HCT116 (cell line): ENCODE data around the gene SYTL5. TPM values are rescaled to one million over a fixed set of nuclear protein-coding genes. Genes with fewer than 3 reads are reported as not detected.

Experiments
- ATAC-seq: fragments of 200-7000 bp; cut with Tn5 transposase; 2 replicates; pipeline ENCODE4 v1.9.1; 2020; ENCODE audit warnings: mild to moderate bottlenecking, moderate library complexity
- BruUV-seq: library from RNA; stranded (reverse); fragments of 400-500 nt; replicated peaks from 2 replicates; lab custom pipeline; 2021; lab: Mats Ljungman, UMichigan
- CTCF ChIA-PET: fragments of 300-600 bp; sonication (Branson Sonifier 250); formaldehyde crosslinking; loops from one replicate; lab custom pipeline; 2021; ENCODE audit warnings: antibody characterized with exemption; lab: Charles Lee
- POLR2A ChIA-PET: fragments of 300-600, 350-600 bp; sonication (Branson Sonifier 250); formaldehyde crosslinking; loops from one replicate; lab custom pipeline; 2021; ENCODE audit warnings: antibody characterized with exemption; lab: Charles Lee
- RAD21 ChIA-PET, 2 experiments: fragments of 300-600 bp; sonication (Branson Sonifier 250); formaldehyde crosslinking; loops; one replicate each; lab custom pipeline; 2023; ENCODE audit warnings: low total read pairs in 2 of 2; ENCODE audit not compliant: uncharacterized antibody in 2 of 2, unreplicated experiment in 2 of 2, low non-redundant PET in 1 of 2; lab: Charles Lee
- DNase-seq: peaks from one replicate; pipeline ENCODE4 v3.0.0-alpha.2; 2010; ENCODE audit warnings: low read depth, low spot score
- H2AFZ ChIP-seq: fragments of 200-600 bp; shearing (Covaris generic), sonication (generic); 2 replicates; pipeline ENCODE4 v1.6.1; 2017; ENCODE audit warnings: low read depth, mixed run types, mixed read lengths, antibody characterized with exemption, low read length; ENCODE audit not compliant: poor library complexity, severe bottlenecking
- H3K27ac ChIP-seq: 2 replicates; pipeline ENCODE4 v1.5.1; 2012; ENCODE audit warnings: low read depth, low read length
- H3K27me3 ChIP-seq: fragments of 200-600 bp; sonication (generic); 2 replicates; pipeline ENCODE4 v1.6.1; 2016; ENCODE audit warnings: mixed run types, low read length, mixed read lengths; ENCODE audit not compliant: insufficient read depth
- H3K36me3 ChIP-seq, 2 experiments: fragments of 200-500 bp in 1 of 2; fragments of 200-600 bp in 1 of 2; sonication (Bioruptor generic) in 1 of 2; sonication (generic) in 1 of 2; 2 replicates each; pipeline versions ENCODE4 v1.5.1 to v1.6.1; 2014 to 2016; ENCODE audit warnings: low read length in 2 of 2, inconsistent platforms in 1 of 2, mixed read lengths in 1 of 2, mixed run types in 1 of 2; ENCODE audit not compliant: insufficient read depth in 2 of 2, control insufficient read depth in 1 of 2
- H3K4me1 ChIP-seq, 2 experiments: fragments of 200-600 bp in 1 of 2; sonication (generic) in 1 of 2; 2 replicates each; pipeline versions ENCODE4 v1.5.1 to v1.6.1; 2012 to 2017; ENCODE audit warnings: low read length in 2 of 2, inconsistent platforms in 1 of 2, mild to moderate bottlenecking in 1 of 2, mixed read lengths in 1 of 2, mixed run types in 1 of 2, moderate library complexity in 1 of 2; ENCODE audit not compliant: insufficient read depth in 2 of 2, control insufficient read depth in 1 of 2
- H3K4me2 ChIP-seq: fragments of 200-600 bp; sonication (generic); 2 replicates; pipeline ENCODE4 v1.6.1; 2017; ENCODE audit warnings: mixed run types, low read length, mixed read lengths
- H3K4me3 ChIP-seq, 2 experiments: fragments of 200-600 bp in 1 of 2; sonication (generic) in 1 of 2; replicated peaks in 1 of 2; 2 replicates each; pipeline ENCODE4 v1.5.1; 2011 to 2016; ENCODE audit warnings: low read length in 2 of 2, control low read depth in 1 of 2, low read depth in 1 of 2, mild to moderate bottlenecking in 1 of 2, mixed read lengths in 1 of 2, mixed run types in 1 of 2
- H3K79me2 ChIP-seq: fragments of 200-600 bp; sonication (generic); 2 replicates; pipeline ENCODE4 v1.6.1; 2017; ENCODE audit warnings: mild to moderate bottlenecking, mixed run types, low read length, moderate library complexity, mixed read lengths; ENCODE audit not compliant: insufficient read depth
- H3K9ac ChIP-seq: fragments of 200-600 bp; sonication (generic); 2 replicates; pipeline ENCODE4 v1.6.1; 2016; ENCODE audit warnings: low read length, mixed read lengths
- H3K9me2 ChIP-seq: fragments of 200-600 bp; sonication (generic), shearing (Covaris generic); 2 replicates; pipeline ENCODE4 v1.6.1; 2017; ENCODE audit warnings: mixed run types, mild to moderate bottlenecking, moderate library complexity; ENCODE audit not compliant: insufficient read depth
- H3K9me3 ChIP-seq, 2 experiments: fragments of 200-500 bp in 1 of 2; fragments of 200-600 bp in 1 of 2; sonication (Bioruptor generic) in 1 of 2; sonication (generic) in 1 of 2; 2 replicates each; pipeline ENCODE4 v1.6.1; 2014 to 2017; ENCODE audit warnings: low read length in 2 of 2, mixed read lengths in 2 of 2, inconsistent platforms in 1 of 2, low read depth in 1 of 2, mild to moderate bottlenecking in 1 of 2, mixed run types in 1 of 2, moderate library complexity in 1 of 2; ENCODE audit not compliant: control insufficient read depth in 1 of 2, insufficient read depth in 1 of 2
- H4K20me1 ChIP-seq: fragments of 200-600 bp; sonication (generic), shearing (Covaris generic); 2 replicates; pipeline ENCODE4 v1.6.1; 2017; ENCODE audit warnings: mixed run types, mild to moderate bottlenecking, moderate library complexity; ENCODE audit not compliant: insufficient read depth
- CBX3 ChIP-seq: IDR thresholded peaks from 2 replicates; pipeline ENCODE4 v1.6.1; 2012; ENCODE audit warnings: low read depth
- EGR1 ChIP-seq: IDR thresholded peaks from 2 replicates; pipeline ENCODE4 v1.6.1; 2012; ENCODE audit warnings: low read depth
- ELF1 ChIP-seq: IDR thresholded peaks from 2 replicates; pipeline ENCODE4 v1.6.1; 2012; ENCODE audit warnings: low read depth, borderline replicate concordance
- EZH2 ChIP-seq: fragments of 200-600 bp; sonication (generic); IDR thresholded peaks from 2 replicates; pipeline ENCODE4 v1.6.1; 2017; ENCODE audit warnings: antibody characterized with exemption, mixed run types
- EZH2phosphoT487 ChIP-seq: fragments of 200-600 bp; IDR thresholded peaks from 2 replicates; pipeline ENCODE4 v1.6.1; 2018; ENCODE audit warnings: antibody characterized with exemption, borderline replicate concordance
- FOSL1 ChIP-seq: IDR thresholded peaks from 2 replicates; pipeline ENCODE4 v1.6.1; 2012; ENCODE audit warnings: low read depth
- JUND ChIP-seq: IDR thresholded peaks from 2 replicates; pipeline ENCODE4 v1.6.1; 2012
- POLR2A ChIP-seq: IDR thresholded peaks from 2 replicates; pipeline ENCODE4 v1.7.0; 2011; ENCODE audit warnings: borderline replicate concordance; ENCODE audit not compliant: insufficient read depth, insufficient read length; ENCODE audit errors: extremely low read depth
- RAD21 ChIP-seq: IDR thresholded peaks from 2 replicates; pipeline ENCODE4 v1.6.1; 2012; ENCODE audit warnings: low read depth, mild to moderate bottlenecking
- SP1 ChIP-seq: IDR thresholded peaks from 2 replicates; pipeline ENCODE4 v1.6.1; 2012; ENCODE audit warnings: low read depth
- SRF ChIP-seq: IDR thresholded peaks from 2 replicates; pipeline ENCODE4 v1.6.1; 2012; ENCODE audit warnings: low read depth
- TCF7L2 ChIP-seq: IDR thresholded peaks from 2 replicates; pipeline ENCODE4 v1.7.0; 2011; ENCODE audit warnings: borderline replicate concordance, inconsistent platforms; ENCODE audit not compliant: insufficient read depth, insufficient read length; ENCODE audit errors: extremely low read depth
- YY1 ChIP-seq: IDR thresholded peaks from 2 replicates; pipeline ENCODE4 v1.6.1; 2011; ENCODE audit warnings: low read length, low read depth, moderate library complexity, mild to moderate bottlenecking; ENCODE audit not compliant: insufficient replicate concordance; ENCODE audit errors: extremely low read depth
- ZBTB33 ChIP-seq: IDR thresholded peaks from 2 replicates; pipeline ENCODE4 v1.6.1; 2011; ENCODE audit warnings: mild to moderate bottlenecking, low read length, moderate library complexity; ENCODE audit not compliant: insufficient replicate concordance; ENCODE audit errors: extremely low read depth
- ZFX ChIP-seq: fragments of 450-650 bp; IDR thresholded peaks from 2 replicates; pipeline ENCODE4 v1.6.1; 2017
- ZNF274 ChIP-seq: fragments of 200-500 bp; sonication (Bioruptor generic); IDR thresholded peaks from 2 replicates; pipeline ENCODE4 v1.6.1; 2014; ENCODE audit warnings: mild to moderate bottlenecking, low read depth, low read length, inconsistent platforms
- intact Hi-C: fragments of 100-400 bp; cut with micrococcal nuclease; formaldehyde crosslinking; loops from 2 replicates; pipeline ENCODE4 v1.10.0; 2022
- total RNA-seq: library from RNA; stranded (reverse); gene quantifications from one replicate; pipeline ENCODE4 v1.2.1, GENCODE V29; 2021; ENCODE audit not compliant: unreplicated experiment
- TF ChIP-seq, protein P1 (sequence below): IDR thresholded peaks from 2 replicates; pipeline ENCODE4 v1.6.1; 2012
- TF ChIP-seq, protein P2 (sequence below): IDR thresholded peaks from 2 replicates; pipeline ENCODE4 v1.6.1; 2012

Gene SYTL5
- total RNA-seq, 1 experiment from 2014 or later, result 0.20 TPM

- Histone ChIP-seq H3K4me2 (no peak overlapping the region), H3K9ac (no peak overlapping the region), H2AFZ (no peak overlapping the region), H3K9me3 (no peaks in the 10 kb centered on the region), H3K4me1 (no peaks in the 10 kb centered on the region), H3K9me2 (no peaks in the 10 kb centered on the region), H3K27ac (no peak overlapping the region), H3K79me2 (no peaks in the 10 kb centered on the region), H3K4me3 (no peak overlapping the region), H3K36me3 (no peaks in the 10 kb centered on the region), H4K20me1 (no peaks in the 10 kb centered on the region), H3K27me3 (no peaks in the 10 kb centered on the region)
- ChIA-PET POLR2A (no interaction called here), CTCF (no interaction called here), RAD21 (no interaction called here)
- intact Hi-C loops, result no loop called here
- no peak for DNase-seq
- BruUV-seq, result no TSS peak
- no peak for ATAC-seq
- TF ChIP-seq, protein P1, sequence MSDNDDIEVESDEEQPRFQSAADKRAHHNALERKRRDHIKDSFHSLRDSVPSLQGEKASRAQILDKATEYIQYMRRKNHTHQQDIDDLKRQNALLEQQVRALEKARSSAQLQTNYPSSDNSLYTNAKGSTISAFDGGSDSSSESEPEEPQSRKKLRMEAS, result no peak
- TF ChIP-seq EZH2 (no peak), TCF7L2 (no peak), SP1 (no peak), EZH2phosphoT487 (no peak), ZFX (no peak), YY1 (no peak), FOSL1 (no peak), JUND (no peak)
Observed at GRCh38 chrX:38138900-38139299, 132.5 kb downstream of the SYTL5 start.

- DNase-seq (no peak), ATAC-seq (no peak)
- Histone ChIP-seq H3K4me2 (no peak overlapping the region), H3K79me2 (no peaks in the 10 kb centered on the region), H3K4me3 (no peak overlapping the region), H3K9me3 (no peaks in the 10 kb centered on the region), H3K4me1 (no peaks in the 10 kb centered on the region), H3K36me3 (no peaks in the 10 kb centered on the region), H3K27ac (no peak overlapping the region), H4K20me1 (no peaks in the 10 kb centered on the region), H2AFZ (no peak overlapping the region), H3K9me2 (no peaks in the 10 kb centered on the region), H3K9ac (no peak overlapping the region), H3K27me3 (no peaks in the 10 kb centered on the region)
- ChIA-PET POLR2A (no interaction called here), RAD21 (no interaction called here), CTCF (no interaction called here)
- TF ChIP-seq YY1, result no peak
- TF ChIP-seq ZNF274, result no peak
- no peak for TF ChIP-seq EZH2phosphoT487
- TF ChIP-seq, protein P1, result no peak
- no peak for TF ChIP-seq TCF7L2
- TF ChIP-seq EGR1, result no peak
- TF ChIP-seq ELF1, result no peak
- no peak for TF ChIP-seq RAD21
- no peak for TF ChIP-seq SP1
- TF ChIP-seq, protein P2, sequence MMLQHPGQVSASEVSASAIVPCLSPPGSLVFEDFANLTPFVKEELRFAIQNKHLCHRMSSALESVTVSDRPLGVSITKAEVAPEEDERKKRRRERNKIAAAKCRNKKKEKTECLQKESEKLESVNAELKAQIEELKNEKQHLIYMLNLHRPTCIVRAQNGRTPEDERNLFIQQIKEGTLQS, result no peak
- no peak for TF ChIP-seq POLR2A
- TF ChIP-seq ZFX, result no peak
- TF ChIP-seq SRF, result no peak
- TF ChIP-seq FOSL1, result no peak
- TF ChIP-seq ZBTB33, result no peak
- no peak for TF ChIP-seq JUND
- TF ChIP-seq CBX3, result no peak
- intact Hi-C loops, result no loop called here
- no TSS peak for BruUV-seq
Observed at GRCh38 chrX:38142610-38143009, 136.3 kb downstream of the SYTL5 start.
